GM23338 (cell line): ENCODE results near the gene SLC39A11. TPM values are rescaled to one million over a fixed set of nuclear protein-coding genes. Genes with fewer than 3 reads are reported as not detected.

Experiments used
- ATAC-seq: fragments of 200-7000 bp; cut with Tn5 transposase; 3 replicates; pipeline ENCODE4 v1.9.1; 2020
- DNase-seq: peaks from one replicate; pipeline ENCODE4 v3.0.0-alpha.2; 2015; ENCODE audit warnings: low spot score
- H2AFZ ChIP-seq: fragments of 200-600 bp; sonication (generic); 2 replicates; pipeline ENCODE4 v1.8.0; 2016; ENCODE audit warnings: antibody characterized with exemption, mild to moderate bottlenecking, moderate library complexity
- H3F3A ChIP-seq: fragments of 200-600 bp; sonication (generic); replicated peaks from 2 replicates; pipeline ENCODE4 v1.8.0; 2017; ENCODE audit warnings: antibody characterized with exemption, mixed run types, low read depth
- H3K27ac ChIP-seq: fragments of 200-600 bp; sonication (generic); 2 replicates; pipeline ENCODE4 v1.6.1; 2016; ENCODE audit warnings: low read depth
- H3K27me3 ChIP-seq: fragments of 200-600 bp; sonication (generic); 2 replicates; pipeline ENCODE4 v1.8.0; 2016; ENCODE audit warnings: mild to moderate bottlenecking, mixed run types, moderate library complexity; ENCODE audit not compliant: insufficient read depth
- H3K36me3 ChIP-seq: fragments of 200-600 bp; sonication (generic); 2 replicates; pipeline ENCODE4 v1.8.0; 2016; ENCODE audit warnings: mild to moderate bottlenecking; ENCODE audit not compliant: insufficient read depth
- H3K4me1 ChIP-seq: fragments of 200-600 bp; sonication (generic); 2 replicates; pipeline ENCODE4 v1.8.0; 2016; ENCODE audit warnings: mild to moderate bottlenecking, moderate library complexity; ENCODE audit not compliant: insufficient read depth
- H3K4me2 ChIP-seq: fragments of 200-600 bp; sonication (generic); 2 replicates; pipeline ENCODE4 v1.7.1; 2017; ENCODE audit warnings: mixed run types
- H3K4me3 ChIP-seq: fragments of 200-600 bp; sonication (generic); 2 replicates; pipeline ENCODE4 v1.6.1; 2016; ENCODE audit warnings: mixed run types
- H3K79me2 ChIP-seq: fragments of 200-600 bp; sonication (generic); replicated peaks from 2 replicates; pipeline ENCODE4 v1.8.0; 2017; ENCODE audit warnings: mild to moderate bottlenecking; ENCODE audit not compliant: insufficient read depth
- H3K9me2 ChIP-seq: fragments of 200-600 bp; sonication (generic); 2 replicates; pipeline ENCODE4 v1.8.0; 2017; ENCODE audit not compliant: insufficient read depth
- H4K20me1 ChIP-seq: fragments of 200-600 bp; sonication (generic); replicated peaks from 2 replicates; pipeline ENCODE4 v1.8.0; 2017; ENCODE audit warnings: mild to moderate bottlenecking; ENCODE audit not compliant: insufficient read depth
- H3K27ac Mint-ChIP-seq: 2 replicates; pipeline ENCODE4 v1.8.0; 2020; ENCODE audit warnings: inconsistent platforms, mild to moderate bottlenecking, moderate library complexity, mixed read lengths
- H3K27me3 Mint-ChIP-seq: 3 replicates; pipeline ENCODE4 v1.8.0; 2022; ENCODE audit warnings: low read depth, mild to moderate bottlenecking, moderate library complexity, mixed read lengths, inconsistent platforms; ENCODE audit not compliant: insufficient read depth, poor library complexity
- H3K36me3 Mint-ChIP-seq: 3 replicates; pipeline ENCODE4 v1.8.0; 2021; ENCODE audit warnings: low read depth, mild to moderate bottlenecking, inconsistent platforms, moderate library complexity, mixed read lengths
- H3K4me1 Mint-ChIP-seq: 3 replicates; pipeline ENCODE4 v1.8.0; 2020; ENCODE audit warnings: mild to moderate bottlenecking, inconsistent platforms, mixed read lengths
- H3K4me3 Mint-ChIP-seq: 3 replicates; pipeline ENCODE4 v1.8.0; 2021; ENCODE audit warnings: moderate library complexity, mild to moderate bottlenecking, inconsistent platforms, mixed read lengths
- H3K9me3 Mint-ChIP-seq: 3 replicates; pipeline ENCODE4 v1.8.0; 2020; ENCODE audit warnings: moderate library complexity, mild to moderate bottlenecking, inconsistent platforms, mixed read lengths
- CREB1 ChIP-seq: fragments of 250-450 bp; sonication (Bioruptor Pico); IDR thresholded peaks from 2 replicates; pipeline ENCODE4 v1.5.0; 2020; ENCODE audit warnings: low read depth, mild to moderate bottlenecking, moderate library complexity
- EZH2 ChIP-seq: fragments of 200-600 bp; sonication (generic); IDR thresholded peaks from one replicate; pipeline ENCODE4 v1.8.0; 2017; ENCODE audit warnings: antibody characterized with exemption, mild to moderate bottlenecking, low read depth; ENCODE audit not compliant: unreplicated experiment
- EZH2phosphoT487 ChIP-seq: fragments of 200-600 bp; sonication (generic); IDR thresholded peaks from one replicate; pipeline ENCODE4 v1.8.1; 2018; ENCODE audit warnings: antibody characterized with exemption; ENCODE audit not compliant: unreplicated experiment
- JUNB ChIP-seq: IDR thresholded peaks from one replicate; pipeline ENCODE4 v1.6.1; 2016; ENCODE audit warnings: antibody characterized with exemption; ENCODE audit not compliant: unreplicated experiment
- NANOG ChIP-seq: IDR thresholded peaks from 2 replicates; pipeline ENCODE4 v1.6.1; 2016; ENCODE audit warnings: antibody characterized with exemption, borderline replicate concordance
- POLR2AphosphoS5 ChIP-seq: IDR thresholded peaks from 2 replicates; pipeline ENCODE4 v1.6.1; 2016; ENCODE audit warnings: antibody characterized with exemption, low read depth
- STAT1 ChIP-seq: IDR thresholded peaks from one replicate; pipeline ENCODE4 v1.6.1; 2016; ENCODE audit warnings: antibody characterized with exemption; ENCODE audit not compliant: unreplicated experiment
- ZNF114 ChIP-seq: fragments of 250-450 bp; sonication (Bioruptor Pico); IDR thresholded peaks from 2 replicates; pipeline ENCODE4 v1.5.0; 2020; ENCODE audit warnings: mild to moderate bottlenecking, moderate library complexity
- ZNF331 ChIP-seq: fragments of 250-450 bp; sonication (Bioruptor Pico); IDR thresholded peaks from 2 replicates; pipeline ENCODE4 v1.5.0; 2020; ENCODE audit warnings: low read depth, mild to moderate bottlenecking, moderate library complexity
- polyA plus RNA-seq: library from polyadenylated mRNA; unstranded; fragments of >200 nt; fragmentation: Nextera tagmentation; extraction: Ambion mirVana; gene quantifications from 2 replicates; pipeline ENCODE4 v1.2.1, GENCODE V29; 2016
- total RNA-seq: library from RNA; depleted of rRNA; stranded (reverse); fragments of >200 nt; shearing (Covaris generic); gene quantifications from 2 replicates; pipeline ENCODE4 v1.2.3, GENCODE V29; 2014
- TF ChIP-seq, protein P1 (sequence below): IDR thresholded peaks from 2 replicates; pipeline ENCODE4 v1.6.1; 2016; ENCODE audit warnings: antibody characterized with exemption
- TF ChIP-seq, protein P2 (sequence below), 2 experiments: fragments of 200-600 bp in 1 of 2; sonication (generic) in 1 of 2; conservative IDR thresholded peaks; 2 replicates each; pipeline versions ENCODE4 v1.5.1 to v1.6.1; 2016 to 2017; ENCODE audit warnings: antibody characterized with exemption in 2 of 2, low read depth in 2 of 2, mild to moderate bottlenecking in 2 of 2, moderate library complexity in 1 of 2
- TF ChIP-seq, protein P3 (sequence below): fragments of 250-450 bp; sonication (Bioruptor Pico); IDR thresholded peaks from 2 replicates; pipeline ENCODE4 v1.5.0; 2020; ENCODE audit warnings: mild to moderate bottlenecking, moderate library complexity
- TF ChIP-seq, protein P4 (sequence below): IDR thresholded peaks from one replicate; pipeline ENCODE4 v1.6.1; 2018; ENCODE audit warnings: antibody characterized with exemption; ENCODE audit not compliant: unreplicated experiment

SLC39A11 gene
- total and polyA plus RNA-seq, 2 experiments from 2014 or later = 10.8 to 18.1 TPM

DNA sequence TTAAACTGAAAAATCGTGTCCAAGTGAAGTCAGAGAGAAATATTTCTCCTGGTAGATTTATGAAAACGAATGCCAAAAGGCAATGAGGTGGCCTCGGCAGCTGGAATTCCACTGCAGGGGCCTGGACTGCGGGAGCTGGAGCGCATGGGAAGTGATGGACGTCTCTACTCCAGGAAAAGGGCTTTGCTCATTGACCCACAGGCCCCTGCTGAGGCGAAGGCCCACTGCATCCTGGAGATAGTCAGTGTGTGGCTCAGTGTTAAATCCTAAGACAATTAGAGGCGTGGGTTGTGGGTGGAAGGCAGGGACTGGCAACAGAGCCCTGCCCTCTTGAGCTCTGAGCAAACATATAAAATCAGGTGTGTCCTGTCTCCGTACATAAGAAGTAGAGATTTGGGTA, 191.4 kb downstream of the SLC39A11 start:
- Histone ChIP-seq H3K4me3 (no peak overlapping the region), H3K4me1 (no peaks in the 10 kb centered on the region), H4K20me1 (no peaks in the 10 kb centered on the region), H3K27me3 (no peaks in the 10 kb centered on the region), H3K27ac (no peak overlapping the region), H2AFZ (no peak overlapping the region), H3K36me3 (no peaks in the 10 kb centered on the region), H3K9me2 (no peaks in the 10 kb centered on the region), H3K79me2 (no peaks in the 10 kb centered on the region), H3F3A (no peaks in the 10 kb centered on the region), H3K4me2 (no peak overlapping the region)
- Mint-ChIP-seq H3K27me3 (peaks cover 10% of the 10 kb centered on the region), H3K36me3 (no peaks in the 10 kb centered on the region), H3K9me3 (no peaks in the 10 kb centered on the region), H3K4me3 (no peak overlapping the region), H3K27ac (no peak overlapping the region), H3K4me1 (peaks cover 25% of the 10 kb centered on the region)
- ATAC-seq (peak; percentile 65), DNase-seq (peak; percentile 20)
- TF ChIP-seq EZH2 (no peak), ZNF331 (CRISPR knock-in tag) (no peak), JUNB (no peak), ZNF114 (CRISPR knock-in tag) (no peak), NANOG (no peak), STAT1 (no peak), EZH2phosphoT487 (no peak), POLR2AphosphoS5 (no peak), CREB1 (CRISPR knock-in tag) (no peak)
- TF ChIP-seq, protein P1, sequence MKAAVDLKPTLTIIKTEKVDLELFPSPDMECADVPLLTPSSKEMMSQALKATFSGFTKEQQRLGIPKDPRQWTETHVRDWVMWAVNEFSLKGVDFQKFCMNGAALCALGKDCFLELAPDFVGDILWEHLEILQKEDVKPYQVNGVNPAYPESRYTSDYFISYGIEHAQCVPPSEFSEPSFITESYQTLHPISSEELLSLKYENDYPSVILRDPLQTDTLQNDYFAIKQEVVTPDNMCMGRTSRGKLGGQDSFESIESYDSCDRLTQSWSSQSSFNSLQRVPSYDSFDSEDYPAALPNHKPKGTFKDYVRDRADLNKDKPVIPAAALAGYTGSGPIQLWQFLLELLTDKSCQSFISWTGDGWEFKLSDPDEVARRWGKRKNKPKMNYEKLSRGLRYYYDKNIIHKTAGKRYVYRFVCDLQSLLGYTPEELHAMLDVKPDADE = no peak
- TF ChIP-seq, protein P2, sequence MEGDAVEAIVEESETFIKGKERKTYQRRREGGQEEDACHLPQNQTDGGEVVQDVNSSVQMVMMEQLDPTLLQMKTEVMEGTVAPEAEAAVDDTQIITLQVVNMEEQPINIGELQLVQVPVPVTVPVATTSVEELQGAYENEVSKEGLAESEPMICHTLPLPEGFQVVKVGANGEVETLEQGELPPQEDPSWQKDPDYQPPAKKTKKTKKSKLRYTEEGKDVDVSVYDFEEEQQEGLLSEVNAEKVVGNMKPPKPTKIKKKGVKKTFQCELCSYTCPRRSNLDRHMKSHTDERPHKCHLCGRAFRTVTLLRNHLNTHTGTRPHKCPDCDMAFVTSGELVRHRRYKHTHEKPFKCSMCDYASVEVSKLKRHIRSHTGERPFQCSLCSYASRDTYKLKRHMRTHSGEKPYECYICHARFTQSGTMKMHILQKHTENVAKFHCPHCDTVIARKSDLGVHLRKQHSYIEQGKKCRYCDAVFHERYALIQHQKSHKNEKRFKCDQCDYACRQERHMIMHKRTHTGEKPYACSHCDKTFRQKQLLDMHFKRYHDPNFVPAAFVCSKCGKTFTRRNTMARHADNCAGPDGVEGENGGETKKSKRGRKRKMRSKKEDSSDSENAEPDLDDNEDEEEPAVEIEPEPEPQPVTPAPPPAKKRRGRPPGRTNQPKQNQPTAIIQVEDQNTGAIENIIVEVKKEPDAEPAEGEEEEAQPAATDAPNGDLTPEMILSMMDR (conservative IDR thresholded peaks at IDR 0.05; ENCODE audit: low read depth in 2 of 2) = no peak
- TF ChIP-seq, protein P3, sequence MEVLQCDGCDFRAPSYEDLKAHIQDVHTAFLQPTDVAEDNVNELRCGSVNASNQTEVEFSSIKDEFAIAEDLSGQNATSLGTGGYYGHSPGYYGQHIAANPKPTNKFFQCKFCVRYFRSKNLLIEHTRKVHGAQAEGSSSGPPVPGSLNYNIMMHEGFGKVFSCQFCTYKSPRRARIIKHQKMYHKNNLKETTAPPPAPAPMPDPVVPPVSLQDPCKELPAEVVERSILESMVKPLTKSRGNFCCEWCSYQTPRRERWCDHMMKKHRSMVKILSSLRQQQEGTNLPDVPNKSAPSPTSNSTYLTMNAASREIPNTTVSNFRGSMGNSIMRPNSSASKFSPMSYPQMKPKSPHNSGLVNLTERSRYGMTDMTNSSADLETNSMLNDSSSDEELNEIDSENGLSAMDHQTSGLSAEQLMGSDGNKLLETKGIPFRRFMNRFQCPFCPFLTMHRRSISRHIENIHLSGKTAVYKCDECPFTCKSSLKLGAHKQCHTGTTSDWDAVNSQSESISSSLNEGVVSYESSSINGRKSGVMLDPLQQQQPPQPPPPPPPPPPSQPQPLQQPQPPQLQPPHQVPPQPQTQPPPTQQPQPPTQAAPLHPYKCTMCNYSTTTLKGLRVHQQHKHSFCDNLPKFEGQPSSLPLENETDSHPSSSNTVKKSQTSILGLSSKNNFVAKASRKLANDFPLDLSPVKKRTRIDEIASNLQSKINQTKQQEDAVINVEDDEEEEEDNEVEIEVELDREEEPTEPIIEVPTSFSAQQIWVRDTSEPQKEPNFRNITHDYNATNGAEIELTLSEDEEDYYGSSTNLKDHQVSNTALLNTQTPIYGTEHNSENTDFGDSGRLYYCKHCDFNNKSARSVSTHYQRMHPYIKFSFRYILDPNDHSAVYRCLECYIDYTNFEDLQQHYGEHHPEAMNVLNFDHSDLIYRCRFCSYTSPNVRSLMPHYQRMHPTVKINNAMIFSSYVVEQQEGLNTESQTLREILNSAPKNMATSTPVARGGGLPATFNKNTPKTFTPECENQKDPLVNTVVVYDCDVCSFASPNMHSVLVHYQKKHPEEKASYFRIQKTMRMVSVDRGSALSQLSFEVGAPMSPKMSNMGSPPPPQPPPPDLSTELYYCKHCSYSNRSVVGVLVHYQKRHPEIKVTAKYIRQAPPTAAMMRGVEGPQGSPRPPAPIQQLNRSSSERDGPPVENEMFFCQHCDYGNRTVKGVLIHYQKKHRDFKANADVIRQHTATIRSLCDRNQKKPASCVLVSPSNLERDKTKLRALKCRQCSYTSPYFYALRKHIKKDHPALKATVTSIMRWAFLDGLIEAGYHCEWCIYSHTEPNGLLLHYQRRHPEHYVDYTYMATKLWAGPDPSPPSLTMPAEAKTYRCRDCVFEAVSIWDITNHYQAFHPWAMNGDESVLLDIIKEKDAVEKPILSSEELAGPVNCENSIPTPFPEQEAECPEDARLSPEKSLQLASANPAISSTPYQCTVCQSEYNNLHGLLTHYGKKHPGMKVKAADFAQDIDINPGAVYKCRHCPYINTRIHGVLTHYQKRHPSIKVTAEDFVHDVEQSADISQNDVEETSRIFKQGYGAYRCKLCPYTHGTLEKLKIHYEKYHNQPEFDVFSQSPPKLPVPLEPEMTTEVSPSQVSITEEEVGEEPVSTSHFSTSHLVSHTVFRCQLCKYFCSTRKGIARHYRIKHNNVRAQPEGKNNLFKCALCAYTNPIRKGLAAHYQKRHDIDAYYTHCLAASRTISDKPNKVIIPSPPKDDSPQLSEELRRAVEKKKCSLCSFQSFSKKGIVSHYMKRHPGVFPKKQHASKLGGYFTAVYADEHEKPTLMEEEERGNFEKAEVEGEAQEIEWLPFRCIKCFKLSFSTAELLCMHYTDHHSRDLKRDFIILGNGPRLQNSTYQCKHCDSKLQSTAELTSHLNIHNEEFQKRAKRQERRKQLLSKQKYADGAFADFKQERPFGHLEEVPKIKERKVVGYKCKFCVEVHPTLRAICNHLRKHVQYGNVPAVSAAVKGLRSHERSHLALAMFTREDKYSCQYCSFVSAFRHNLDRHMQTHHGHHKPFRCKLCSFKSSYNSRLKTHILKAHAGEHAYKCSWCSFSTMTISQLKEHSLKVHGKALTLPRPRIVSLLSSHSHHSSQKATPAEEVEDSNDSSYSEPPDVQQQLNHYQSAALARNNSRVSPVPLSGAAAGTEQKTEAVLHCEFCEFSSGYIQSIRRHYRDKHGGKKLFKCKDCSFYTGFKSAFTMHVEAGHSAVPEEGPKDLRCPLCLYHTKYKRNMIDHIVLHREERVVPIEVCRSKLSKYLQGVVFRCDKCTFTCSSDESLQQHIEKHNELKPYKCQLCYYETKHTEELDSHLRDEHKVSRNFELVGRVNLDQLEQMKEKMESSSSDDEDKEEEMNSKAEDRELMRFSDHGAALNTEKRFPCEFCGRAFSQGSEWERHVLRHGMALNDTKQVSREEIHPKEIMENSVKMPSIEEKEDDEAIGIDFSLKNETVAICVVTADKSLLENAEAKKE = no peak
- TF ChIP-seq, protein P4, sequence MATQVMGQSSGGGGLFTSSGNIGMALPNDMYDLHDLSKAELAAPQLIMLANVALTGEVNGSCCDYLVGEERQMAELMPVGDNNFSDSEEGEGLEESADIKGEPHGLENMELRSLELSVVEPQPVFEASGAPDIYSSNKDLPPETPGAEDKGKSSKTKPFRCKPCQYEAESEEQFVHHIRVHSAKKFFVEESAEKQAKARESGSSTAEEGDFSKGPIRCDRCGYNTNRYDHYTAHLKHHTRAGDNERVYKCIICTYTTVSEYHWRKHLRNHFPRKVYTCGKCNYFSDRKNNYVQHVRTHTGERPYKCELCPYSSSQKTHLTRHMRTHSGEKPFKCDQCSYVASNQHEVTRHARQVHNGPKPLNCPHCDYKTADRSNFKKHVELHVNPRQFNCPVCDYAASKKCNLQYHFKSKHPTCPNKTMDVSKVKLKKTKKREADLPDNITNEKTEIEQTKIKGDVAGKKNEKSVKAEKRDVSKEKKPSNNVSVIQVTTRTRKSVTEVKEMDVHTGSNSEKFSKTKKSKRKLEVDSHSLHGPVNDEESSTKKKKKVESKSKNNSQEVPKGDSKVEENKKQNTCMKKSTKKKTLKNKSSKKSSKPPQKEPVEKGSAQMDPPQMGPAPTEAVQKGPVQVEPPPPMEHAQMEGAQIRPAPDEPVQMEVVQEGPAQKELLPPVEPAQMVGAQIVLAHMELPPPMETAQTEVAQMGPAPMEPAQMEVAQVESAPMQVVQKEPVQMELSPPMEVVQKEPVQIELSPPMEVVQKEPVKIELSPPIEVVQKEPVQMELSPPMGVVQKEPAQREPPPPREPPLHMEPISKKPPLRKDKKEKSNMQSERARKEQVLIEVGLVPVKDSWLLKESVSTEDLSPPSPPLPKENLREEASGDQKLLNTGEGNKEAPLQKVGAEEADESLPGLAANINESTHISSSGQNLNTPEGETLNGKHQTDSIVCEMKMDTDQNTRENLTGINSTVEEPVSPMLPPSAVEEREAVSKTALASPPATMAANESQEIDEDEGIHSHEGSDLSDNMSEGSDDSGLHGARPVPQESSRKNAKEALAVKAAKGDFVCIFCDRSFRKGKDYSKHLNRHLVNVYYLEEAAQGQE = no peak
